Bladder microvascular endothelial cell (primary cell): ENCODE measurements around the gene ARL17B. TPM values are rescaled to one million over a fixed set of nuclear protein-coding genes. Genes with fewer than 3 reads are reported as not detected.

Source experiments
- total RNA-seq: library from RNA; depleted of rRNA; stranded (reverse); fragments of >200 nt; gene quantifications from 2 replicates; pipeline ENCODE4 v1.2.3, GENCODE V29; 2014

Gene ARL17B
- total RNA-seq: 1.1 and 6.2 TPM in 2 replicates

GRCh38 chr17:46361755-46362154 is at the start of gene ARL17B:
ARL17B (minus strand) TSS chr17:46361766; CDS start chr17:46358397, 3,369 bp downstream.

DNA sequence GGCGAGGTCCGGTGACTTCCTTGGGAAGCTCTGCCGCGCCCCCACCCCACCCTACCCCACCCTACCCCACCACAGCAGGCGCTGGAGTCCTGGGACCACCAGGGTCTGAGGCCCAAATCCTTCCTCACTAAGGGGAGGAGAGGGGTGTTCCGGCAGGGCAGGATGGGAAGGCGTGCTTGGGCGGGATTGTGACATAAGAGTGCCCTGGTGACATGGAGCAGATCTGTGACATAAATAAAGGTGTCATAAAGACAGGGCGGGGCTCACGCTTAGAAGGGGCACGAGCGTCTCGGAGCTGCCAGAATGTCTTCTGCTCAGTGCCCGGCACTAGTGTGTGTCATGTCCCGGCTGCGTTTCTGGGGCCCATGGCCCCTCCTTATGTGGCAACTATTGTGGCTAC is 66.7 kb downstream of the ARL17B start, which contains the start of gene LRRC37A:
Gene LRRC37A (plus strand): TSS at position 301 of the 400 bp plus-strand sequence. CDS start 3 bp downstream, at position 304.

Other genes with a start within 250 kb of the ARL17B start
- 52.8 and 95.1 TPM in 2 replicates for gene KANSL1, start 168.3 kb downstream of the ARL17B start, total RNA-seq
- gene LRRC37A, start 66.6 kb downstream of the ARL17B start, total RNA-seq: 0.81 and 1.6 TPM in 2 replicates
- gene LRRC37A2, start 150.7 kb upstream of the ARL17B start, total RNA-seq: 1.9 and 4.8 TPM in 2 replicates
- gene ARL17A, start 217.9 kb upstream of the ARL17B start, total RNA-seq: 1.9 and 7.2 TPM in 2 replicates
- 33.2 and 50.2 TPM in 2 replicates for gene NSF, start 228.9 kb upstream of the ARL17B start, total RNA-seq